Measurements from ENCODE around the gene STAG3.
"Not testable (repeated sequence)": the region's sequence is repeated elsewhere in the genome, so short reads cannot be mapped to it uniquely, and the experiment has no call there.

The STAG3 gene

DNA sequence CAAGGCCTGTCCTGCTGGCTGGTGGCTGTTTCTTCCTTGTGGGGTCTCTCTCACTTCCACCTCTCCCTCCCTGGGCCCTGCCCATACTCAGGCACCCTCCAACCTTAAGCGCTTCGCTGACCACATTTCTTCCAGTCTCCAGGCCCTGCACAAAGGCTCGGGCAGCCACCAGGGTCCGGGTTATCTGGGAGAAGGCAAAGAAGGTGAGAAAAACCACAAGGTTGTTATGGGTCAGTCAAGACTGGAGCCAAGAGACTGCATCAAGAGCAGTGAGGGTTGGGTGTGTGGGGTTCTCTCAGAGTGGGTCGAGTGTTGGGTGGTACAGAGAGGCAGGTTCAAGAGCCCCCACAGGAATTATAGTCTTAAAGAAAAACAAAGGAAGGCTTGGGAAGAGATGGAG, 3.1 kb upstream of the STAG3 start:
- Histone ChIP-seq H3K4me1 (ENCODE audit: control insufficient read depth, low read length) (peaks cover 74% of the 10 kb centered on the region), H3K9me2 (replicated peaks; ENCODE audit: control insufficient read depth, low read length) (no peaks in the 10 kb centered on the region), H3K9me3 (ENCODE audit: control insufficient read depth, insufficient read depth, low read length) (peaks cover 5% of the 10 kb centered on the region), H3K4me2 (ENCODE audit: low read length) (peak overlapping the region; percentile 20; the same call in 1 of the 2 replicates), H3K79me2 (ENCODE audit: control insufficient read depth, low read length) (peaks cover 23% of the 10 kb centered on the region), H3F3A (ENCODE audit: control insufficient read depth, insufficient read depth) (peaks cover 23% of the 10 kb centered on the region), H4K20me1 (ENCODE audit: control insufficient read depth, insufficient read depth, low read depth, low read length) (peaks cover 4% of the 10 kb centered on the region; the same call in 1 of the 2 replicates), H3K36me3 (ENCODE audit: control insufficient read depth, low read length) (peaks cover 36% of the 10 kb centered on the region), H3K27me3 (ENCODE audit: control insufficient read depth, low read length) (no peaks in the 10 kb centered on the region), H3K27ac (ENCODE audit: low read depth, low read length) (no peak overlapping the region), H3K4me3 (ENCODE audit: low read length) (no peak overlapping the region)
- no peak for TF ChIP-seq EZH2phosphoT487 (IDR thresholded peaks at IDR 0.05; ENCODE audit: borderline replicate concordance, low read length)
- TF ChIP-seq, protein P1, sequence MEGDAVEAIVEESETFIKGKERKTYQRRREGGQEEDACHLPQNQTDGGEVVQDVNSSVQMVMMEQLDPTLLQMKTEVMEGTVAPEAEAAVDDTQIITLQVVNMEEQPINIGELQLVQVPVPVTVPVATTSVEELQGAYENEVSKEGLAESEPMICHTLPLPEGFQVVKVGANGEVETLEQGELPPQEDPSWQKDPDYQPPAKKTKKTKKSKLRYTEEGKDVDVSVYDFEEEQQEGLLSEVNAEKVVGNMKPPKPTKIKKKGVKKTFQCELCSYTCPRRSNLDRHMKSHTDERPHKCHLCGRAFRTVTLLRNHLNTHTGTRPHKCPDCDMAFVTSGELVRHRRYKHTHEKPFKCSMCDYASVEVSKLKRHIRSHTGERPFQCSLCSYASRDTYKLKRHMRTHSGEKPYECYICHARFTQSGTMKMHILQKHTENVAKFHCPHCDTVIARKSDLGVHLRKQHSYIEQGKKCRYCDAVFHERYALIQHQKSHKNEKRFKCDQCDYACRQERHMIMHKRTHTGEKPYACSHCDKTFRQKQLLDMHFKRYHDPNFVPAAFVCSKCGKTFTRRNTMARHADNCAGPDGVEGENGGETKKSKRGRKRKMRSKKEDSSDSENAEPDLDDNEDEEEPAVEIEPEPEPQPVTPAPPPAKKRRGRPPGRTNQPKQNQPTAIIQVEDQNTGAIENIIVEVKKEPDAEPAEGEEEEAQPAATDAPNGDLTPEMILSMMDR (IDR thresholded peaks at IDR 0.05; ENCODE audit: low read depth, low read length, poor library complexity, severe bottlenecking) = no peak

DNA sequence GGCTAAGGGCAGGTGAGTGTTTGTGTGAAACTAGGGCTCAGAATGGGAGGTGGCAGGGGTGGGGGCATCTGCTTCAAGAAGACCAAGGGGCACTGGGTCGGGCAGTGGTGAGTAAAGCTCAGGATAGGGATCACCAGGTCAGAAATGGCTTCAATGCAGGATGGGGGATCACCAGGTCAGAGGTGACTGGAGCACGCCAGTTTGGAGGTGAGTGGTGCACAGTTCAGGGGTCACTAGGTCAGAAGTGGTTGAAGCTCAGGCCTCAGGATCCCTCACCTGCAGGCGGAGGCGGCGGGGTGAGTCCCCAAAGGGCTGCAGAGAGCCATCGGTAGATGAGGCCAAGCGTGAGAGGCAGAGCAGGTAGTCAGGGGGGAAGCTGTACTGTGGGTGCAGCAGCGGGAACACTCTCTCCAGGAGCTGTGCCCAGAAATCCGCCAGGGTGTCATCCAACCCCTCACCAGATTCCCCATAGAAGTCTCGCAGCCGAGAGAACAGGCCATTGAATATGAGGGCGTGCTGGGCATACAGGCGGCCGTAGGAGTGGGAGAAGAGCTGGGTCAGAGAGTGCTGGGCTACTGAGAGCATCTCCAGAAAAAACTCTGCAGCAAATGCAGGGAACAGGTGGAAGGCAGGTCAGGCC, 2.3 kb upstream of the STAG3 start:
- Histone ChIP-seq H3K36me3 (ENCODE audit: control insufficient read depth, low read length) (peaks cover 27% of the 10 kb centered on the region), H3K4me3 (ENCODE audit: low read length) (peak overlapping the region; percentile 10; the same call in 1 of the 2 replicates), H3K9me3 (ENCODE audit: control insufficient read depth, insufficient read depth, low read length) (peaks cover 5% of the 10 kb centered on the region), H4K20me1 (ENCODE audit: control insufficient read depth, insufficient read depth, low read depth, low read length) (peaks cover 4% of the 10 kb centered on the region; the same call in 1 of the 2 replicates), H3K4me2 (ENCODE audit: low read length) (peak overlapping the region; percentile 20), H3K9me2 (replicated peaks; ENCODE audit: control insufficient read depth, low read length) (no peaks in the 10 kb centered on the region), H3K79me2 (ENCODE audit: control insufficient read depth, low read length) (peaks cover 23% of the 10 kb centered on the region), H3K4me1 (ENCODE audit: control insufficient read depth, low read length) (peaks cover 74% of the 10 kb centered on the region), H3K27ac (ENCODE audit: low read depth, low read length) (no peak overlapping the region), H3K27me3 (ENCODE audit: control insufficient read depth, low read length) (no peaks in the 10 kb centered on the region), H3F3A (ENCODE audit: control insufficient read depth, insufficient read depth) (peaks cover 22% of the 10 kb centered on the region)
- no peak for TF ChIP-seq EZH2phosphoT487 (IDR thresholded peaks at IDR 0.05; ENCODE audit: borderline replicate concordance, low read length)
- TF ChIP-seq, protein P1 (IDR thresholded peaks at IDR 0.05; ENCODE audit: low read depth, low read length, poor library complexity, severe bottlenecking) = no peak

DNA sequence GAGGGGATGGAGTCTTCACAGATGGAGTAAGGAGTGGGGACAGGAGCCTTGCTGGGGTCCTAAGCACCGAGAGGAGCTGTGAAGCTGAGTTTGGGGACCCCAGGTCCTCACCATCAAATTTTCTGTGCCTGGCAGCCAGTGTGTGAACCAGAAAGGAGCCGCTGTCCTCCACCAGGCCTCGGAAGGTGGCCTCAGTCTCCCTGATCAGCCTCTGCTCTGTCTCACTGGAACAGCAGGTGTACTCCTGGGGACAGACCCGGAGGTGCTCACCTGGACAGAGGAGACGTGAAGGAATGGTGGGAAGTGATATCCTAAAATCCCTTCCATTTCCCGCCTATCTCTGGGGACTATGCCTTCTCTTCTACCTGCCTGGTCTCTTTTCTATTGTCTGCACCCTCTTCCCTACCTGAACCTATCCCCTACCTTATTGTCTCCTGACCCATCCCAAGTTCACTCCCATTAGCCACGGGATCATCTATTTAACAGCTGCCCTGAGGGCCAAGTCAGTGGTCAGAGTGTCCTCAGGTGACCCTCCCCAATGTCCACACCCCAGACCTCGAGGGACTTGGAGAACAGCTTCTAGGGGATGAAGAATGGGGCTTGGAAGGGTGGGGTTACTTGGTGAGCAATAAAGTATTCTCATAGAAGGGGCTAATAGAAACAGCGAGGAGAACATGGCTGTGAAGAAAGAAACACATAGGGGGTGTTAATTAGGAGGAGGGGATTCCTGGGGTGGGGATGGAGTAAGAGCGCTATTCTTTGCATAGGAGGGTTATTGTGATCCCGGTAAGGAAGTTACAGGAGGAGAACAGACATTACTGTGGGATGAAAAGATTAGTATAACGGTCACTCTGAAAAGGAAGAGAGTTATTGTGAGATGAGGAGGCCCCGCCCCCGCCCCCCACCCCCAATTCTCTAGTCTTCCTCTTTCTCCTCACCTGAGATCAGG, 1.3 kb upstream of the STAG3 start:
- Histone ChIP-seq H3K79me2 (ENCODE audit: control insufficient read depth, low read length) (peaks cover 23% of the 10 kb centered on the region), H3K27ac (ENCODE audit: low read depth, low read length) (peak overlapping the region; percentile 33; the same call in 1 of the 2 replicates), H3K9me3 (ENCODE audit: control insufficient read depth, insufficient read depth, low read length) (peaks cover 5% of the 10 kb centered on the region), H3F3A (ENCODE audit: control insufficient read depth, insufficient read depth) (peaks cover 30% of the 10 kb centered on the region), H3K9me2 (replicated peaks; ENCODE audit: control insufficient read depth, low read length) (no peaks in the 10 kb centered on the region), H4K20me1 (ENCODE audit: control insufficient read depth, insufficient read depth, low read depth, low read length) (peaks cover 4% of the 10 kb centered on the region; the same call in 1 of the 2 replicates), H3K36me3 (ENCODE audit: control insufficient read depth, low read length) (peaks cover 26% of the 10 kb centered on the region), H3K4me3 (ENCODE audit: low read length) (peak overlapping the region; percentile 88), H3K4me2 (ENCODE audit: low read length) (peak overlapping the region; percentile 84), H3K27me3 (ENCODE audit: control insufficient read depth, low read length) (no peaks in the 10 kb centered on the region), H3K4me1 (ENCODE audit: control insufficient read depth, low read length) (peaks cover 74% of the 10 kb centered on the region)
- TF ChIP-seq EZH2phosphoT487 (IDR thresholded peaks at IDR 0.05; ENCODE audit: borderline replicate concordance, low read length) = no peak
- TF ChIP-seq, protein P1 (IDR thresholded peaks at IDR 0.05; ENCODE audit: low read depth, low read length, poor library complexity, severe bottlenecking) = no peak

DNA sequence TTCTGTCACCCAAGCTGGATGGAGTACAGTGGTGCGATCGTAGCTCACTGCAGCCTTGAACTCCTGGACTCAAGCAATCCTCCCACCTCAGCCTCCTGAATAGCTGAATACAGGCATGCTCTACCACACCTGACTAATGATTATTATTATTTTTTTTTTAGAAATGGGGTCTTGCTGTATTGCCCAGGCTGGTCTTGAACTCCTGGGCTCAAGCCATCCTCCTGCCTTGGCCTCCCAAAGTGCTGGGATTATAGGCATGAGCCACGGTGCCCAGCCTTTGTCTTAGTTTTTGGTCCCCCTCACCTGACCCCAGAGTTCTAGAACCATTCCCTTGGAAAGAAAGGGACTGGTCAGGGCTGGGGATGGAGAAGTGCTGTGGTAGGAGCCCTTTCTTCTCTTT, 2.4 kb downstream of the STAG3 start:
- H3K4me1 ChIP-seq (ENCODE audit: control insufficient read depth, low read length) = peaks cover 88% of the 10 kb centered on the region
- not testable (repeated sequence) for H3K9me3 ChIP-seq (ENCODE audit: control insufficient read depth, insufficient read depth, low read length); H3K27me3 ChIP-seq (ENCODE audit: control insufficient read depth, low read length); H3K9me2 ChIP-seq (replicated peaks; ENCODE audit: control insufficient read depth, low read length); H4K20me1 ChIP-seq (ENCODE audit: control insufficient read depth, insufficient read depth, low read depth, low read length); H3K36me3 ChIP-seq (ENCODE audit: control insufficient read depth, low read length)
- H3K27ac ChIP-seq (ENCODE audit: low read depth, low read length) = peak overlapping the region; percentile 95
- peaks cover 27% of the 10 kb centered on the region for H3K79me2 ChIP-seq (ENCODE audit: control insufficient read depth, low read length)
- peaks cover 43% of the 10 kb centered on the region for H3F3A ChIP-seq (ENCODE audit: control insufficient read depth, insufficient read depth)
- peak overlapping the region; percentile 67 for H3K4me3 ChIP-seq (ENCODE audit: low read length)
- peak overlapping the region; percentile 88 for H3K4me2 ChIP-seq (ENCODE audit: low read length)

DNA sequence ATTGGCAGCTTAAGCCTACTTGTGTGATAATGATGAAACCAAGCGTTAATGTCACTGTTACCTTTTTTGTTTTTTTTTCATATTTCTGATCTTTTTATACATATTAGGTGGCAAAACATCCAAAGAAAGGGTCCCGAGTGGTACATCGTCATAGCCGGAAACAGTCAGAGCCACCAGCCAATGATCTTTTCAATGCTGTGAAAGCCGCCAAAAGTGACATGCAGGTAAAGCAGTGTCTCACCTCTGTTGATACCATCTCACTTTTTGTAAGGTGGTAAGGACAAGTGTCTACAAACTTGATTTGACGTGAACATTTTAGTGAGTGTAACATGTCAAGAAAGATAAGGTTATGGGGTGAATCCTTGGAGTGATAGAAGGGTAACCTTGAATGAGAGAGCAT, 4.9 kb downstream of the STAG3 start:
- not testable (repeated sequence) for H3K9me3 ChIP-seq (ENCODE audit: control insufficient read depth, insufficient read depth, low read length); H4K20me1 ChIP-seq (ENCODE audit: control insufficient read depth, insufficient read depth, low read depth, low read length); H3K9me2 ChIP-seq (replicated peaks; ENCODE audit: control insufficient read depth, low read length); H3K27me3 ChIP-seq (ENCODE audit: control insufficient read depth, low read length); H3K79me2 ChIP-seq (ENCODE audit: control insufficient read depth, low read length)
- Histone ChIP-seq H3K4me3 (ENCODE audit: low read length) (peak overlapping the region; percentile 67), H3K36me3 (ENCODE audit: control insufficient read depth, low read length) (peaks cover 12% of the 10 kb centered on the region), H3F3A (ENCODE audit: control insufficient read depth, insufficient read depth) (peaks cover 45% of the 10 kb centered on the region), H3K27ac (ENCODE audit: low read depth, low read length) (peak overlapping the region; percentile 95), H3K4me1 (ENCODE audit: control insufficient read depth, low read length) (peaks cover 83% of the 10 kb centered on the region), H3K4me2 (ENCODE audit: low read length) (peak overlapping the region; percentile 88)

All from DOHH2 (cell line).